Left ventricle myocardium superior (tissue), 1 donor: ENCODE data around the gene CYP2F1. TPM values are rescaled to one million over a fixed set of nuclear protein-coding genes. Genes with fewer than 3 reads are reported as not detected.
"Not testable (repeated sequence)": the region's sequence is repeated elsewhere in the genome, so short reads cannot be mapped to it uniquely, and the experiment has no call there.

Experiments
- ATAC-seq: fragments of 200-7000 bp; cut with Tn5 transposase; one replicate; pipeline ENCODE4 v1.9.1; 2020; ENCODE audit warnings: mild to moderate bottlenecking, moderate library complexity
- DNase-seq: peaks from one replicate; pipeline ENCODE4 v3.0.0-alpha.2; 2020
- intact Hi-C: fragments of 100-400 bp; cut with micrococcal nuclease; formaldehyde crosslinking; loops from one replicate; pipeline ENCODE4 v1.11.0; 2022
- total RNA-seq: library from RNA; stranded (reverse); fragmentation: NEBNext Ultra II Directional; extraction: Animal tissue kit (Norgen Biotek cat#: 25700); gene quantifications from one replicate; pipeline ENCODE4 v1.2.1, GENCODE V29; 2021
- donor health status: DM: no; HTN: yes; CAD: no; lungs with severe emphysema.

Gene CYP2F1
- total RNA-seq, 1 donor from 2014 or later = not detected

- ATAC-seq, intact Hi-C loops, DNase-seq: not testable (repeated sequence)
Observed at GRCh38 chr19:41122846-41123245, 8.6 kb downstream of the CYP2F1 start.

GRCh38 chr19:41123716-41124294, 9.6 kb downstream of the CYP2F1 start:
- intact Hi-C loops = no loop called here
- DNase-seq (no peak), ATAC-seq (no peak)

- DNase-seq, intact Hi-C loops, ATAC-seq: not testable (repeated sequence)
Observed at GRCh38 chr19:41126765-41127203, 12.6 kb downstream of the CYP2F1 start.

- ATAC-seq, intact Hi-C loops, DNase-seq: not testable (repeated sequence)
Observed at GRCh38 chr19:41127362-41127761, 13.1 kb downstream of the CYP2F1 start.

GRCh38 chr19:41127801-41128300, 13.6 kb downstream of the CYP2F1 start:
- intact Hi-C loops = not testable (repeated sequence)
- ATAC-seq (peak; percentile 98), DNase-seq (peak; percentile 92)

GRCh38 chr19:41128692-41129091, 14.5 kb downstream of the CYP2F1 start:
- intact Hi-C loops = no loop called here
- DNase-seq (no peak), ATAC-seq (no peak)

- no peak for DNase-seq
- intact Hi-C loops = no loop called here
- no peak for ATAC-seq
Observed at GRCh38 chr19:41131186-41131585, 17.0 kb downstream of the CYP2F1 start.

GRCh38 chr19:41133260-41133659, 19.0 kb downstream of the CYP2F1 start:
- intact Hi-C loops = no loop called here
- DNase-seq = no peak
- peak; percentile 36 for ATAC-seq

GRCh38 chr19:41134616-41135015, 20.4 kb downstream of the CYP2F1 start:
- ATAC-seq (no peak), DNase-seq (no peak)
- intact Hi-C loops = no loop called here

GRCh38 chr19:41135390-41136384, 21.5 kb downstream of the CYP2F1 start:
- intact Hi-C loops = not testable (repeated sequence)
- ATAC-seq (peak; percentile 98), DNase-seq (peak; percentile 73)

- intact Hi-C loops = no loop called here
Observed at GRCh38 chr19:41136636-41137455, 22.6 kb downstream of the CYP2F1 start.

GRCh38 chr19:41144403-41144802, 30.2 kb downstream of the CYP2F1 start:
- DNase-seq (peak; percentile 80), ATAC-seq (peak; percentile 81)
- intact Hi-C loops = loop anchor here (10.0 kb wide), 1 partner anchor 480 kb away; no protein-coding TSS in a partner anchor

More at GRCh38 chr19:41136636-41137455, 22.6 kb downstream of the CYP2F1 start:
- ATAC-seq (no peak), DNase-seq (no peak)

- ATAC-seq (no peak), DNase-seq (no peak)
- intact Hi-C loops = loop anchor here (10.0 kb wide), 1 partner anchor 485 kb away; no protein-coding TSS in a partner anchor
Observed at GRCh38 chr19:41149831-41150230, 35.6 kb downstream of the CYP2F1 start.

GRCh38 chr19:41150986-41151385, 36.8 kb downstream of the CYP2F1 start:
- ATAC-seq, DNase-seq, intact Hi-C loops: not testable (repeated sequence)

GRCh38 chr19:41154060-41154459, 39.8 kb downstream of the CYP2F1 start:
- no peak for DNase-seq
- no peak for ATAC-seq
- intact Hi-C loops = no loop called here

GRCh38 chr19:41156207-41156606, 42.0 kb downstream of the CYP2F1 start:
- intact Hi-C loops = no loop called here
- DNase-seq = no peak
- ATAC-seq = no peak

GRCh38 chr19:41159881-41160280, 45.6 kb downstream of the CYP2F1 start:
- intact Hi-C loops = no loop called here
- ATAC-seq (no peak), DNase-seq (no peak)

GRCh38 chr19:41161903-41162302, 47.7 kb downstream of the CYP2F1 start:
- ATAC-seq (no peak), DNase-seq (no peak)
- intact Hi-C loops = no loop called here
